ENCODE measurements around the gene PPARA. TPM values are rescaled to one million over a fixed set of nuclear protein-coding genes. Genes with fewer than 3 reads are reported as not detected.
A peak's percentile ranks its signal among the peaks of the same experiment; 100 is the strongest.

The PPARA gene
- polyA plus RNA-seq, 3 donors: 3.7 to 6.3 (median 4.9) TPM

- Mint-ChIP-seq H3K36me3 (peaks cover 52 to 60% of the 10 kb centered on the region in 2 donors), H3K4me3 (no peak overlapping the region), H3K27me3 (ENCODE audit: low read depth in 3 of 3) (peaks cover 0 to 3% (median 1%) of the 10 kb centered on the region in 3 donors), H3K4me1 (peaks cover 10% of the 10 kb centered on the region), H3K9me3 (peaks cover 0 to 4% (median 0%) of the 10 kb centered on the region in 7 donors), H3K27ac (peak overlapping the region in 1 of 7 donors; percentile 62)
- Histone ChIP-seq H2AFZ (ENCODE audit: insufficient read depth, low read depth, low read length, poor library complexity, severe bottlenecking) (no peak overlapping the region), H3K27me3 (ENCODE audit: control insufficient read depth in 2 of 2, insufficient read depth in 2 of 2, low read length in 2 of 2) (no peaks in the 10 kb centered on the region), H3K36me3 (replicated peaks in 1 of 2; ENCODE audit: control insufficient read depth in 1 of 2, insufficient read depth in 2 of 2, low read length in 2 of 2) (peaks cover 4 to 39% of the 10 kb centered on the region in 2 donors), H4K20me1 (ENCODE audit: insufficient read depth, low read length) (no peaks in the 10 kb centered on the region), H3K4me1 (ENCODE audit: control insufficient read depth in 1 of 2, insufficient read depth in 2 of 2, low read length in 2 of 2) (peaks cover 6 to 11% of the 10 kb centered on the region in 2 donors), H3K79me2 (ENCODE audit: insufficient read depth, low read length) (peaks cover 4% of the 10 kb centered on the region), H3K9me3 (replicated peaks in 1 of 2; ENCODE audit: control insufficient read depth in 1 of 2, insufficient read depth in 1 of 2, low read length in 2 of 2) (no peaks in the 10 kb centered on the region), H3K27ac (ENCODE audit: low read depth in 1 of 2, low read length in 2 of 2) (no peak overlapping the region), H3K4me3 (replicated peaks in 1 of 3; ENCODE audit: low read depth in 2 of 3, low read length in 3 of 3) (no peak overlapping the region), H3K4me2 (replicated peaks; ENCODE audit: extremely low read depth, low read length, poor library complexity, severe bottlenecking) (no peak overlapping the region), H3K9ac (ENCODE audit: insufficient read depth, low read length, poor library complexity, severe bottlenecking) (no peak overlapping the region)
- intact Hi-C loops (cut with micrococcal nuclease): no loop called here
- no peak for DNase-seq
- no peak for TF ChIP-seq CTCF (IDR thresholded peaks at IDR 0.05)
- 91% methylated on average over 3 of the region's 3 CpGs for WGBS (ENCODE audit: insufficient coverage)
Observed at GRCh38 chr22:46156031-46156430, 5.7 kb downstream of the PPARA start.

GRCh38 chr22:46158283-46158682 is 8.0 kb downstream of the PPARA start:
- Mint-ChIP-seq H3K4me3 (no peak overlapping the region), H3K36me3 (peaks cover 56 to 64% of the 10 kb centered on the region in 2 donors), H3K4me1 (peaks cover 2% of the 10 kb centered on the region), H3K27ac (no peak overlapping the region), H3K27me3 (ENCODE audit: low read depth in 3 of 3) (peaks cover 0 to 1% (median 0%) of the 10 kb centered on the region in 3 donors), H3K9me3 (peaks cover 0 to 4% (median 0%) of the 10 kb centered on the region in 7 donors)
- H3K4me2 ChIP-seq (replicated peaks; ENCODE audit: extremely low read depth, low read length, poor library complexity, severe bottlenecking): no peak overlapping the region
- no peak overlapping the region for H2AFZ ChIP-seq (ENCODE audit: insufficient read depth, low read depth, low read length, poor library complexity, severe bottlenecking)
- 93% methylated on average over 4 of the region's 7 CpGs for WGBS (ENCODE audit: insufficient coverage)
- TF ChIP-seq CTCF (IDR thresholded peaks at IDR 0.05): no peak
- no peaks in the 10 kb centered on the region for H3K79me2 ChIP-seq (ENCODE audit: insufficient read depth, low read length)
- H3K27me3 ChIP-seq (ENCODE audit: control insufficient read depth in 2 of 2, insufficient read depth in 2 of 2, low read length in 2 of 2): no peaks in the 10 kb centered on the region
- intact Hi-C loops (cut with micrococcal nuclease): no loop called here
- no peak for DNase-seq
- peaks cover 4 to 50% of the 10 kb centered on the region in 2 donors for H3K36me3 ChIP-seq (replicated peaks in 1 of 2; ENCODE audit: control insufficient read depth in 1 of 2, insufficient read depth in 2 of 2, low read length in 2 of 2)
- H3K4me3 ChIP-seq (replicated peaks in 1 of 3; ENCODE audit: low read depth in 2 of 3, low read length in 3 of 3): no peak overlapping the region
- H3K9ac ChIP-seq (ENCODE audit: insufficient read depth, low read length, poor library complexity, severe bottlenecking): no peak overlapping the region
- no peaks in the 10 kb centered on the region for H3K4me1 ChIP-seq (ENCODE audit: control insufficient read depth in 1 of 2, insufficient read depth in 2 of 2, low read length in 2 of 2)
- H4K20me1 ChIP-seq (ENCODE audit: insufficient read depth, low read length): no peaks in the 10 kb centered on the region
- no peaks in the 10 kb centered on the region for H3K9me3 ChIP-seq (replicated peaks in 1 of 2; ENCODE audit: control insufficient read depth in 1 of 2, insufficient read depth in 1 of 2, low read length in 2 of 2)
- no peak overlapping the region for H3K27ac ChIP-seq (ENCODE audit: low read depth in 1 of 2, low read length in 2 of 2)
